ENCODE results near the gene KIRREL3.

The KIRREL3 gene

GRCh38 chr11:126914941-126915340 is 85.6 kb downstream of the KIRREL3 start:
- no peak for DNase-seq (ENCODE audit: low spot score)

- DNase-seq (ENCODE audit: low spot score), result no peak
Measured at GRCh38 chr11:126914166-126914565, 86.4 kb downstream of the KIRREL3 start.

- DNase-seq (ENCODE audit: low spot score), result no peak
Measured at GRCh38 chr11:126904520-126904919, 96.0 kb downstream of the KIRREL3 start.

- DNase-seq (ENCODE audit: low spot score), result no peak
Measured at GRCh38 chr11:126901783-126902182, 98.8 kb downstream of the KIRREL3 start.

- no peak for DNase-seq (ENCODE audit: low spot score)
Measured at GRCh38 chr11:126899961-126900748, 100.4 kb downstream of the KIRREL3 start.

- DNase-seq (ENCODE audit: low spot score), result no peak
Measured at GRCh38 chr11:126898802-126899201, 101.8 kb downstream of the KIRREL3 start.

- DNase-seq (ENCODE audit: low spot score), result no peak
Measured at GRCh38 chr11:126897430-126897829, 103.1 kb downstream of the KIRREL3 start.

- no peak for DNase-seq (ENCODE audit: low spot score)
Measured at GRCh38 chr11:126896025-126896424, 104.5 kb downstream of the KIRREL3 start.

- no peak for DNase-seq (ENCODE audit: low spot score)
Measured at GRCh38 chr11:126893796-126894195, 106.8 kb downstream of the KIRREL3 start.

GRCh38 chr11:126892756-126893155 is 107.8 kb downstream of the KIRREL3 start:
- no peak for DNase-seq (ENCODE audit: low spot score)

- no peak for DNase-seq (ENCODE audit: low spot score)
Measured at GRCh38 chr11:126891556-126892217, 108.9 kb downstream of the KIRREL3 start.

- peak; percentile 8 for DNase-seq (ENCODE audit: low spot score)
Measured at GRCh38 chr11:126890561-126890960, 110.0 kb downstream of the KIRREL3 start.

GRCh38 chr11:126888115-126888712 is 112.4 kb downstream of the KIRREL3 start:
- DNase-seq (ENCODE audit: low spot score), result no peak

GRCh38 chr11:126886636-126887035 is 113.9 kb downstream of the KIRREL3 start:
- DNase-seq (ENCODE audit: low spot score), result no peak

GRCh38 chr11:126886085-126886484 is 114.5 kb downstream of the KIRREL3 start:
- DNase-seq (ENCODE audit: low spot score), result no peak

- no peak for DNase-seq (ENCODE audit: low spot score)
Measured at GRCh38 chr11:126884594-126884993, 116.0 kb downstream of the KIRREL3 start.

- no peak for DNase-seq (ENCODE audit: low spot score)
Measured at GRCh38 chr11:126884192-126884591, 116.4 kb downstream of the KIRREL3 start.

- DNase-seq (ENCODE audit: low spot score), result no peak
Measured at GRCh38 chr11:126880872-126881271, 119.7 kb downstream of the KIRREL3 start.

- DNase-seq (ENCODE audit: low spot score), result no peak
Measured at GRCh38 chr11:126879516-126879915, 121.1 kb downstream of the KIRREL3 start.

GRCh38 chr11:126878913-126879482 is 121.6 kb downstream of the KIRREL3 start:
- no peak for DNase-seq (ENCODE audit: low spot score)

GRCh38 chr11:126874831-126875230 is 125.7 kb downstream of the KIRREL3 start:
- no peak for DNase-seq (ENCODE audit: low spot score)

- DNase-seq (ENCODE audit: low spot score), result no peak
Measured at GRCh38 chr11:126874276-126874675, 126.3 kb downstream of the KIRREL3 start.

GRCh38 chr11:126871792-126872191 is 128.8 kb downstream of the KIRREL3 start:
- DNase-seq (ENCODE audit: low spot score), result peak; percentile 62
